Measurements from ENCODE around the gene RNF169. TPM values are rescaled to one million over a fixed set of nuclear protein-coding genes. Genes with fewer than 3 reads are reported as not detected.

The RNF169 gene
- polyA plus RNA-seq, 1 experiment = 4.5 TPM

DNA sequence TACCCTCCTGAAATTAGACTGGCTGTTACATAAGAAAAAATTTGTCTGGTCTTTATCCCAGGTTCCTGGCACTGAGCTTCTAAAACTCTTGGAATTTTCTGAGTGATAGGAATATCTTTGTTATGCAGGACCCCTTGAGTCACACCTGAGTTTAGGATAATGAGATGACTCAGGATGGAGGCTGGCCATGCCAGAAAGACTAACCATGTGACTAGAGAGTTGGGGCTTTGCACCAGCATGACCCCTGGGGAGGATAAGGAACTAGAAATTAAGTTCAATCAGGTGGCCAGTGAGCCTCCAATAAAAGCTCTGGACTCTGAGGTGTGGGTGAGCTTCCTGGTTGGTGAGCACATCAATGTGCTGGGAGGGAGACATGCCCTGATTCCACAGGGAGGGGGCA, 112.1 kb downstream of the RNF169 start:
- TF ChIP-seq, protein P1, sequence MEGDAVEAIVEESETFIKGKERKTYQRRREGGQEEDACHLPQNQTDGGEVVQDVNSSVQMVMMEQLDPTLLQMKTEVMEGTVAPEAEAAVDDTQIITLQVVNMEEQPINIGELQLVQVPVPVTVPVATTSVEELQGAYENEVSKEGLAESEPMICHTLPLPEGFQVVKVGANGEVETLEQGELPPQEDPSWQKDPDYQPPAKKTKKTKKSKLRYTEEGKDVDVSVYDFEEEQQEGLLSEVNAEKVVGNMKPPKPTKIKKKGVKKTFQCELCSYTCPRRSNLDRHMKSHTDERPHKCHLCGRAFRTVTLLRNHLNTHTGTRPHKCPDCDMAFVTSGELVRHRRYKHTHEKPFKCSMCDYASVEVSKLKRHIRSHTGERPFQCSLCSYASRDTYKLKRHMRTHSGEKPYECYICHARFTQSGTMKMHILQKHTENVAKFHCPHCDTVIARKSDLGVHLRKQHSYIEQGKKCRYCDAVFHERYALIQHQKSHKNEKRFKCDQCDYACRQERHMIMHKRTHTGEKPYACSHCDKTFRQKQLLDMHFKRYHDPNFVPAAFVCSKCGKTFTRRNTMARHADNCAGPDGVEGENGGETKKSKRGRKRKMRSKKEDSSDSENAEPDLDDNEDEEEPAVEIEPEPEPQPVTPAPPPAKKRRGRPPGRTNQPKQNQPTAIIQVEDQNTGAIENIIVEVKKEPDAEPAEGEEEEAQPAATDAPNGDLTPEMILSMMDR (IDR thresholded peaks at IDR 0.05; ENCODE audit: insufficient read depth, low read depth, low read length) = no peak
- CTCF ChIA-PET = no interaction called here
- POLR2A ChIA-PET = interaction anchor here (0.6 kb wide), 1 partner anchor 146 kb away, joined by 9 read pairs; no protein-coding TSS in a partner anchor
- Histone ChIP-seq H3K36me3 (ENCODE audit: control insufficient read depth, insufficient read depth, low read length) (peaks cover 6% of the 10 kb centered on the region), H3K27me3 (ENCODE audit: control insufficient read depth, insufficient read depth, low read length) (no peaks in the 10 kb centered on the region), H3K4me3 (ENCODE audit: low read depth, low read length) (no peak overlapping the region)
- no peak for DNase-seq (ENCODE audit: low read depth)

DNA sequence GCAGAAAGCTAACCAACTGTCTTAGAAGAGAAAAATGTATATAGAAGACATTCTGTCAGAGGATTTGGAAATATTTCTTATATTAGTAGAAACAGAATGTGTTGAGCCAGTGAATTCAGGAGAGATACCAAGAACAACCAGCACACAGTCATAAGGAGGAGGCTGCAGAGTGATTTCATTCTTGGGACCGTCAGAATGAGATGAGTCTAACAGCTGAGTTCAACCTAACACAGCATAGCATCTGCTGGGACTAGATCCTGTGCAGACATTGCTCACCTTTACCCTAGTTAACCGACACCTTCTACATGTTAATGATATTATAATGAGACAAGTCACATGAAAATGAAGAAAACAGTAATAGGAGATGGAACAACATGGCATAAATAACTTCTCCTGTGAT, 114.8 kb downstream of the RNF169 start:
- ChIA-PET CTCF (no interaction called here), POLR2A (no interaction called here)
- no peak for DNase-seq (ENCODE audit: low read depth)
- TF ChIP-seq, protein P1 (IDR thresholded peaks at IDR 0.05; ENCODE audit: insufficient read depth, low read depth, low read length) = no peak
- Histone ChIP-seq H3K36me3 (ENCODE audit: control insufficient read depth, insufficient read depth, low read length) (peaks cover 6% of the 10 kb centered on the region), H3K27me3 (ENCODE audit: control insufficient read depth, insufficient read depth, low read length) (no peaks in the 10 kb centered on the region), H3K4me3 (ENCODE audit: low read depth, low read length) (no peak overlapping the region)

DNA sequence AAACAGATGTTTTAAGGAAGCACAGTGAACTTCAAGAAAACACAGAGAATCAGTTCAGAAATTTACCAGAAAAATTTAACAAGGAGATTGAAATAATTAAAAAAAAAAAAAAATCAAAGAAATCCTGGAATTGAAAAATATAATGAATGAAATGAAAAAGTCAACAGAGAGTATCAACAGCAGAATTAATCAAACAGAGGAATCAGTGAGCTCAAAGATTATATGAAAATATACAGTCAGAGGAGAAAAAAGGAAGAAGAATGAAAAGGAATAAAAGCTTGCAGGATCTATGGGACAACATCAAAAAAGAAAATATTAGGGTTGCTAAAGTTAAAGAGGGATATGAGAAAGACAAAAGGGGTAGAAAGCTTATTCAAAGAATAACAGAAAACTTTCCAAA, 117.9 kb downstream of the RNF169 start:
- Histone ChIP-seq H3K27me3 (ENCODE audit: control insufficient read depth, insufficient read depth, low read length) (no peaks in the 10 kb centered on the region), H3K4me3 (ENCODE audit: low read depth, low read length) (no peak overlapping the region), H3K36me3 (ENCODE audit: control insufficient read depth, insufficient read depth, low read length) (peaks cover 4% of the 10 kb centered on the region)
- TF ChIP-seq, protein P1 (IDR thresholded peaks at IDR 0.05; ENCODE audit: insufficient read depth, low read depth, low read length) = no peak
- POLR2A ChIA-PET = no interaction called here
- CTCF ChIA-PET = no interaction called here
- DNase-seq (ENCODE audit: low read depth) = no peak

DNA sequence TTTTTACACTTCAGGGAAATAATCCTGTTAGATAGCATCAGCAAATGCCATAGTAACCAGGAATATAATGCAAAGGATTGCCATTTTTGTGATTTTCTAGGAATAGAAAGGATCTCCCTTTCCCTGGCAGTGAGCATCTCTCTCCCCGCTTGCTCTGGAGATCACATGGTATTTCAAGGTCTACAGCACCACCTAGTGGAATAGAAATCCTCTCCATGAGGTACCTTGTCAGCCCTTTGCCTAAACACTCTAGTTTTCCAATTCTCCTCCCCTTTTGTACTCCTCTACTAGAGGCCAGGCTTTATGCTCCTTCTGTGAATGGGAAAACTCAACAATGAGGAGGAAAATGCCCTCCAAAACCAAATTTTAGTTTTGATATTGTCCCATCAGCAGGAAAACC, 121.8 kb downstream of the RNF169 start:
- no peak for DNase-seq (ENCODE audit: low read depth)
- ChIA-PET CTCF (interaction anchor here (1.4 to 2.6 kb wide), 2 partner anchors 417 kb away, joined by 3 to 8 read pairs; no protein-coding TSS in a partner anchor), POLR2A (no interaction called here)
- Histone ChIP-seq H3K4me3 (ENCODE audit: low read depth, low read length) (no peak overlapping the region), H3K36me3 (ENCODE audit: control insufficient read depth, insufficient read depth, low read length) (no peaks in the 10 kb centered on the region), H3K27me3 (ENCODE audit: control insufficient read depth, insufficient read depth, low read length) (no peaks in the 10 kb centered on the region)
- TF ChIP-seq, protein P1 (IDR thresholded peaks at IDR 0.05; ENCODE audit: insufficient read depth, low read depth, low read length) = peak; percentile 39

DNA sequence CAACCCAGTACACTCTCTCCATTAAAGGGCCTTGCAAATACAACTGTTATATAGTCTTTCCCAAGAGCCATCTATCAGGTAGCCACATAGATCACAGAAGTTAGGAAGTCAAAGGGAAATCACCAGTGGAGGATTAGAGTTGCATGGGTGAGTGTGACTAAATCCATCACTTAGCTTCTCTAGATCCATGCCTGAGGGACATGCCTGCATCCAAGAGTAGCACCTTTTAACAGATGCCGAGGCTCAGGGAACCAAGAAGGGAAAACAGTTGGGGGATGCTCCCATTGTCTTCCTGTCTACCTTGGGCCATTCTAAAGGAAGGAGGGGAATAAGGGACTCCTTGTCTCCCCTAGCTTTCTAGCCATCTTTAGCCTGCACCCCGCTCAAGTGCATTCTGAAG, 122.4 kb downstream of the RNF169 start:
- POLR2A ChIA-PET = no interaction called here
- no peak for DNase-seq (ENCODE audit: low read depth)
- H3K4me3 ChIP-seq (ENCODE audit: low read depth, low read length) = no peak overlapping the region
- CTCF ChIA-PET = interaction anchor here (1.0 to 1.5 kb wide), 3 partner anchors 169 to 418 kb away, joined by 3 to 4 read pairs (median 3); no protein-coding TSS in a partner anchor
- H3K36me3 ChIP-seq (ENCODE audit: control insufficient read depth, insufficient read depth, low read length) = no peaks in the 10 kb centered on the region
- H3K27me3 ChIP-seq (ENCODE audit: control insufficient read depth, insufficient read depth, low read length) = no peaks in the 10 kb centered on the region
- TF ChIP-seq, protein P1 (IDR thresholded peaks at IDR 0.05; ENCODE audit: insufficient read depth, low read depth, low read length) = no peak

Measured in BJ (cell line).